Activated naive CD8-positive, alpha-beta T cell treated with anti-CD3 and anti-CD28 coated beads for 36 hours (primary cell): ENCODE data around the gene IKBIP. TPM values are rescaled to one million over a fixed set of nuclear protein-coding genes. Genes with fewer than 3 reads are reported as not detected.

ENCODE experiments used
- total RNA-seq, 2 experiments: library from RNA; stranded (reverse); gene quantifications; one replicate each; pipeline ENCODE4 v1.2.3, GENCODE V29; 2021

The IKBIP gene
- total RNA-seq, 2 experiments from 2014 or later: 25.8 to 26.8 TPM

Other genes starting within 250 kb of the IKBIP start
- 100 to 1,000 TPM; 322 to 331 TPM for gene TMPO, start 129.2 kb downstream of the IKBIP start, total RNA-seq
- gene SLC25A3, start 51.1 kb downstream of the IKBIP start, total RNA-seq: 100 to 1,000 TPM; 762 to 789 TPM
- gene APAF1, start 502 bp upstream of the IKBIP start, total RNA-seq: 10 to 100 TPM; 10.6 to 11.5 TPM